GM21447 (cell line): ENCODE results near the gene DCBLD2.
A peak's percentile ranks its signal among the peaks of the same experiment; 100 is the strongest.

Experiments
- ATAC-seq: cut with Tn5 transposase; IDR thresholded peaks from one replicate; pipeline ENCODE4 v1.9.1; 2021; ENCODE audit not compliant: unreplicated experiment

The DCBLD2 gene

GRCh38 chr3:98775459-98776139 lies 125.9 kb downstream of the DCBLD2 start:
- ATAC-seq: no peak

- ATAC-seq: no peak
Measured at GRCh38 chr3:98772022-98772421, 129.5 kb downstream of the DCBLD2 start.

- ATAC-seq: peak; percentile 93
Measured at GRCh38 chr3:98770261-98771039, 131.0 kb downstream of the DCBLD2 start.

DNA sequence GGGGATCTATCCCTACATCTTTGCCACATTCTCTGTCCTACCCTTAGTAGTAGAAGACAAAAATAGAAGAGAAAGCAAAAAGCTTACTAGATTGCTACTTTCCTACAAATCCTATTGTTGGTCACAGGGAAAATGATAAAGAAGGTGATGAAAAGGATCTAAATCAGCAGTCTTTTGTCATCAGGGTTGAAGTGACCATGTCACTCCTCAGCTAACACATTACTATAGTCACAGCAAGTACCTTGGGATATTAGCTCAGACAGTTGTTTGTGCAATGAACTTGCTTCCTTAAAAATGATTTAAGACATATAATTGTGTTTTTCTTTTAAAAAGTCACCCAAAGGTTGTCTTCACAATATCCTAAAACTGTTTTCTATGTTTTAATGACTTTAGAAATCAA lies 132.0 kb downstream of the DCBLD2 start:
- ATAC-seq: no peak

GRCh38 chr3:98768961-98769360 lies 132.5 kb downstream of the DCBLD2 start:
- no peak for ATAC-seq

DNA sequence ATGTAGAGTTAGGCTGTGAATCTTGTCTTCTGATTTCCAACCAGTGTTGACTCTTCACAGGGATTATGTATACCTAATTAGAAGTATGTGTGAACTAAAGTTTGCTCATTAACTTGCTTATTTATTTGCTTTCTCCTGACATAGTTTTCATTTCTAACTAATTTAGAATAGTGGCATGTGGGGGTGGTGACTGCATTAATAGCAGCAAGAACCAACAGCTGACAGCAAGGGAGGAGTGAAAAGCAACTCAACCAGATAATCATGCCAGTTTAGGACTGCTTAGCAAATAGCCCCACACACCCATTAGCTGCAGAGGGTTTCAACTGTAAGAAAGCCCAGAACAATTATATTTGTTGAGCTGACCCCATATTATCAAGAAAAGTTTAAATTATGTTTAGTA lies 134.6 kb downstream of the DCBLD2 start:
- no peak for ATAC-seq

DNA sequence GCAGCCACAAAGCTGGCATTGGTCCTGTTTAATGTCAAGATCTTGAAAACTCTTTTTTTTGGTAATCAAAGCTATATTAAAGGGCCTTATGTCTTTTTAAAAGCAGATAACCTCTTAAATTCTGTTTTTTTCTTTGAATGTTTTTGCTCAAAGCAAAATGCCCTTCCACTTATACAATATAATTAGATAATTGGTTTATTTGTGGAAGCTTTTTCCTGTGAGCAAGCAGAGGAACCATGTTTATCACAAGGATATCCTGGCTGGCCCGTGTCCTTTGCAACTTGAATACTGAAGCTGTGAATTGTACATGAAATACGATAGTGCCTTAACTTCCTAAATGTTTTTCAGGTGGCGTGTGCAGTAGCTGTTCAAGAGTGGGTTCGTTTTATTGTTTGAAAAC lies 135.8 kb downstream of the DCBLD2 start:
- ATAC-seq: no peak

GRCh38 chr3:98764472-98764884 lies 137.0 kb downstream of the DCBLD2 start:
- no peak for ATAC-seq

DNA sequence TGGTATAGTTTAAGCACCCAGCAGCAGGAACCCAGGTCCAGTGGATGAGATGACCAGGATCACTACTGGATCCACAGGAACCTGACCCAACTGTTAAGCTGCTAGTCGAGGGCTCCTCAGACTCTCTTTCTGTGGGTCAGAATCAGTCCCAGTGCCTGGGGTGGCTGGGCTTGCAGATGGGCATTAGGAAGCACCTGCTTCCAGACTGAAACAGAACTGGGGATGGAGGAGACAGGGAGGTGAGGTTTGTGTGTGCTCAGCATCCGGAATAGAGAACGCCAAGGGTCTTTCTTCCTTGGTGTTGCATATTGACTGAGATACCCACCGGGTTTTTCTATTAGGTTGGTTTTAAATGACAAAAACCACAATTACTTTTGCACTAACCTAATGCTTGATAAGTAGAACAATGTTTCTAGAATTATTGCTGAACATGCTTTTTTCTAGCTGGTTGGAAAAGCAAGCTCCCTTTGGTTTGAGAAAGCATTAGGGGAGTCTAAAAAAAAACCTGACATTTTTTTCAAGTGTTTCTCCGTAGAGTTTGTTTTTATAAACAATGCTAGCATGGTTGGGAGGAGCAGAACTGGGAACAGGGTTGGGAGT lies 137.6 kb downstream of the DCBLD2 start:
- no peak for ATAC-seq

DNA sequence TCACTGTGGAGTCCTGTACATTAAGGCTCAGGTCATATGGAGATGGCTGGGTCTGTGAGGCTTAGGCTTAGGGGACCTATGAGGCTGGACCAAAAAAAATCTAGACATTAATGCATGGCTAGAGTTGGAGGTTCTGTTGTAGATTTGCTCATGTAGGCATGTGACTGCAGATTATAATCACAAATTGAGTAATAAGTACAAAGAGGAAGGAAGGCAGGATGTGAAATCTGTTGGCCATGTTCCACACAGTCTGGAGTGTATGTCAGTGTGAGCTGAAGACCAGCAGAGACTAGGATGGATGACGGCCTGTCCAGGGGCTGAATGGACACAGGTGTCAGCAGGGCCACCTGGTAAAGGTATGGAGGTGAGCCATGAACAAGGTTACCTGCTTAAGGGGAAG lies 138.4 kb downstream of the DCBLD2 start, which contains the start of gene ST3GAL6:
Gene ST3GAL6 (plus strand): TSS at position 265 of the 400 bp plus-strand sequence. CDS start 5,101 bp downstream, outside the sequence.
- ATAC-seq: no peak

DNA sequence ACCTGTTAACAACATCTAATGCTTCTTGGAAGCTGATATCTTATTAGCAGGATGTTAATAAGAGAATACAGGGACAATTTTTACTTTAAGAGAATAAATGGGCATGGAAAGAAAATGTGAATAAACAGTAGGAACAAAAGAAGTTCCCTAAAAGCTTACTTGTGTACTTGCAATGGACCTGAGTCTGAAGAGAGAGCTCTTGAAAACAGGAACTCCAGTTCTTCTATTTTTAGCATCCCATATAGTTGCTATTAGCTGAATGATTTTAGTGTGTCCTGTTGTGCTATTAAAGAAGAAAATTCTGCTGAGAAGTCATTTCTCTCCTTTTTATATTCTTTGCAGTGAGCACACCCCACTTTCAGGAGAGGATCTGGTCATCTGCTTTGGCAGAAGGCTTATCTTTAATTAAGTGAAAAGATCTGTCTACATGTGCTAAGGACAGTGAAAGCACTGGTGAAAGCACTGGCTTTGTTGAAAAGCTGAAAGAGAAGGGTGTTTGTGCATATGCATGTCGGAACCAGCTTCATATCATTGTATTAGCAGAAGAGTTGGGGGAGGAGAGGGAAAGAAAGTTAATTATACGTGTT lies 139.8 kb downstream of the DCBLD2 start:
- ATAC-seq: no peak

- no peak for ATAC-seq
Measured at GRCh38 chr3:98759629-98760028, 141.9 kb downstream of the DCBLD2 start.

- ATAC-seq: no peak
Measured at GRCh38 chr3:98755601-98756000, 145.9 kb downstream of the DCBLD2 start.

DNA sequence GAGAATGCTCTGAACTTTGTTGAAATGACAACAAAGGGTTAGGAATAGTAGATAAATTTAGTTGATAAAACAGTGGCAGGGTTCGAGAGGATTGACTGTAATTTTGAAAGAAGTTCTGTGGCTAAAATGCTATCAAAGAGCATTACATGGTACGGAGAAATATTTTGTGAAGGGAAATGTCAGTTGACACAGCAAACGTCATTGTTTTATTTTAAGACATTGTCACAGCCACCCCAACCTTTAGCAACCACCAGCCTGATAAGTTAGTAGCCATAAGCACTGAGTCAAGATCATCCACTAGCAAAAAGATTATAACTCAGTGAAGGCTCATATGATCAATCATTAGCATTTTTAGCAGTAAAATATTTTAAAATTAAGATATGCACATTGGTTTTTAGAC lies 147.0 kb downstream of the DCBLD2 start:
- ATAC-seq: no peak

GRCh38 chr3:98750276-98750919 lies 151.1 kb downstream of the DCBLD2 start:
- ATAC-seq: no peak

DNA sequence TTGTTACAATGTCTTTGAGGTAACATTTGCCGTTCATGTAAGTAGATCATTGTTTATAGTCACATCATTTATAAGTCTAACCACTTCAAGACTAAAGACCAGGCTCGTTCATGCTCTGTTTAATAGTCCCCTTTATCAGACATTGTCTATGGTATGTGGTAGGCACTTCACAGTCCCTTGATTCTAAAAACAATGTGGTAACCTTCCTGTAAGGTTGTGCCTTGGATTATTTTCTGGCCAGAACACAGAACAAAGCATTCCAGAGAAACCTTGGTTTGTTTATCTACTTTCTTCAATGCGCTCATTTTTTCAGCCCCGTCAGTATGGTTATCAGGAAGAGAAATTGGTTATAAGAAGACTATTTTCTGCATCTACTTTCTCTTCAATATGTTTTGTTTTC lies 154.6 kb downstream of the DCBLD2 start:
- ATAC-seq: no peak

GRCh38 chr3:98746122-98746521 lies 155.4 kb downstream of the DCBLD2 start:
- ATAC-seq: no peak
